Tibial nerve (tissue), 4 donors: ENCODE data around the gene SUN2. TPM values are rescaled to one million over a fixed set of nuclear protein-coding genes. Genes with fewer than 3 reads are reported as not detected.

Experiments
- DNase-seq, 2 donors: peaks; one replicate each; pipeline ENCODE4 v3.0.0-alpha.2; 2019; ENCODE audit warnings: low spot score in 2 of 2
- H3K27ac ChIP-seq, 4 donors: fragments of 200-600 bp; sonication (generic) in 3 of 4; one replicate each; pipeline ENCODE4 v1.5.1; 2017 to 2019; ENCODE audit warnings: mild to moderate bottlenecking in 1 of 4
- H3K27me3 ChIP-seq, 2 donors: fragments of 200-600 bp; sonication (generic) in 1 of 2; one replicate each; pipeline versions ENCODE4 v1.5.1 to v1.6.0; 2017 to 2019
- H3K36me3 ChIP-seq, 3 donors: fragments of 200-600 bp; sonication (generic); one replicate each; pipeline ENCODE4 v1.5.1; 2018 to 2019
- H3K4me1 ChIP-seq, 4 donors: fragments of 200-600 bp; sonication (generic) in 3 of 4; one replicate each; pipeline ENCODE4 v1.5.1; 2017 to 2019
- H3K4me3 ChIP-seq, 4 donors: fragments of 200-600 bp; sonication (generic) in 3 of 4; one replicate each; pipeline ENCODE4 v1.5.1; 2017 to 2019; ENCODE audit warnings: mild to moderate bottlenecking in 1 of 4, moderate library complexity in 1 of 4
- H3K9me3 ChIP-seq, 4 donors: fragments of 200-600 bp; sonication (generic) in 3 of 4; one replicate each; pipeline ENCODE4 v1.5.1; 2017 to 2019
- EP300 ChIP-seq, 2 donors: sonication (generic); formaldehyde crosslinking; IDR thresholded peaks; one replicate each; pipeline ENCODE4 v1.6.1; 2017; ENCODE audit warnings: antibody characterized with exemption in 2 of 2, mild to moderate bottlenecking in 1 of 2
- POLR2A ChIP-seq, 2 donors: fragments of 450-650 bp; IDR thresholded peaks; one replicate each; pipeline ENCODE4 v1.6.1; 2017; ENCODE audit warnings: antibody characterized with exemption in 2 of 2, mild to moderate bottlenecking in 2 of 2, moderate library complexity in 2 of 2
- WGBS, 2 donors: methylation state at CpG; one replicate each; pipeline ENCODE4 v1.1.5; 2018; 5-methylcytosine and 5-hydroxymethylcytosine counted together
- total RNA-seq, 4 donors: library from RNA; depleted of rRNA; stranded (reverse); fragments of >200 nt; gene quantifications; one replicate each; pipeline ENCODE4 v1.1.0, GENCODE V29; 2016
- TF ChIP-seq, protein P1 (sequence below), 5 experiments: fragments of 200-600 bp in 3 of 5; fragments of 450-650 bp in 2 of 5; sonication (generic) in 3 of 5; IDR thresholded peaks; one replicate each; pipeline ENCODE4 v1.5.1; 2016 to 2019; ENCODE audit warnings: antibody characterized with exemption in 5 of 5, mild to moderate bottlenecking in 3 of 5, moderate library complexity in 2 of 5

The SUN2 gene
- total RNA-seq, 4 donors from 2014 or later: 640 to 1,234 (median 846) TPM

DNA sequence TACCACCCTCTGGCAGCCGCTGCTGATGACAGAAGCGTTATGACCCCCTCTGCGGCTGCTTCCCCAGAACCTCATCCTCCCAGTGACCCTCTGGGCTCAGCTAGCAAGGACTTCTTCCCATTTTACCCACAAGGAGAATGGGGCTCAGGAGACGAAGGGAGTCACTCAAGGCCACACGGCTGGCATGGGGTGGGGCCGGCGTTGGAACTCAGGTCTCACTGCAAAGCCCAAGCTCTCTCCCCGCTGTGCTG, 16.8 kb upstream of the SUN2 start:
- no peaks in the 10 kb centered on the region for H3K27me3 ChIP-seq
- no peak overlapping the region for H3K27ac ChIP-seq
- DNase-seq: no peak
- H3K4me3 ChIP-seq: no peak overlapping the region
- no peaks in the 10 kb centered on the region for H3K9me3 ChIP-seq
- WGBS, 2 donors: 82 to 84% methylated on average over 8 of the region's 8 CpGs
- H3K36me3 ChIP-seq: peaks cover 0 to 8% (median 0%) of the 10 kb centered on the region in 3 donors
- peaks cover 0 to 7% (median 0%) of the 10 kb centered on the region in 4 donors for H3K4me1 ChIP-seq
- TF ChIP-seq, protein P1, sequence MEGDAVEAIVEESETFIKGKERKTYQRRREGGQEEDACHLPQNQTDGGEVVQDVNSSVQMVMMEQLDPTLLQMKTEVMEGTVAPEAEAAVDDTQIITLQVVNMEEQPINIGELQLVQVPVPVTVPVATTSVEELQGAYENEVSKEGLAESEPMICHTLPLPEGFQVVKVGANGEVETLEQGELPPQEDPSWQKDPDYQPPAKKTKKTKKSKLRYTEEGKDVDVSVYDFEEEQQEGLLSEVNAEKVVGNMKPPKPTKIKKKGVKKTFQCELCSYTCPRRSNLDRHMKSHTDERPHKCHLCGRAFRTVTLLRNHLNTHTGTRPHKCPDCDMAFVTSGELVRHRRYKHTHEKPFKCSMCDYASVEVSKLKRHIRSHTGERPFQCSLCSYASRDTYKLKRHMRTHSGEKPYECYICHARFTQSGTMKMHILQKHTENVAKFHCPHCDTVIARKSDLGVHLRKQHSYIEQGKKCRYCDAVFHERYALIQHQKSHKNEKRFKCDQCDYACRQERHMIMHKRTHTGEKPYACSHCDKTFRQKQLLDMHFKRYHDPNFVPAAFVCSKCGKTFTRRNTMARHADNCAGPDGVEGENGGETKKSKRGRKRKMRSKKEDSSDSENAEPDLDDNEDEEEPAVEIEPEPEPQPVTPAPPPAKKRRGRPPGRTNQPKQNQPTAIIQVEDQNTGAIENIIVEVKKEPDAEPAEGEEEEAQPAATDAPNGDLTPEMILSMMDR (IDR thresholded peaks at IDR 0.05): no peak
- no peak for TF ChIP-seq POLR2A (IDR thresholded peaks at IDR 0.05)
- no peak for TF ChIP-seq EP300 (IDR thresholded peaks at IDR 0.05)

- DNase-seq: no peak
- 84 to 89% methylated on average over 16 of the region's 16 CpGs for WGBS, 2 donors
Observed at GRCh38 chr22:38770257-38770949, 14.6 kb upstream of the SUN2 start.

GRCh38 chr22:38768036-38768435, 12.2 kb upstream of the SUN2 start:
- peaks cover 0 to 18% (median 2%) of the 10 kb centered on the region in 4 donors for H3K4me1 ChIP-seq

More at GRCh38 chr22:38770257-38770949, 14.6 kb upstream of the SUN2 start:
- Histone ChIP-seq H3K36me3 (no peaks in the 10 kb centered on the region), H3K4me1 (peaks cover 0 to 12% (median 0%) of the 10 kb centered on the region in 4 donors), H3K4me3 (no peak overlapping the region), H3K27ac (no peak overlapping the region), H3K27me3 (no peaks in the 10 kb centered on the region), H3K9me3 (no peaks in the 10 kb centered on the region)
- TF ChIP-seq EP300 (IDR thresholded peaks at IDR 0.05): no peak
- TF ChIP-seq, protein P1 (IDR thresholded peaks at IDR 0.05): no peak
- TF ChIP-seq POLR2A (IDR thresholded peaks at IDR 0.05): no peak

DNA sequence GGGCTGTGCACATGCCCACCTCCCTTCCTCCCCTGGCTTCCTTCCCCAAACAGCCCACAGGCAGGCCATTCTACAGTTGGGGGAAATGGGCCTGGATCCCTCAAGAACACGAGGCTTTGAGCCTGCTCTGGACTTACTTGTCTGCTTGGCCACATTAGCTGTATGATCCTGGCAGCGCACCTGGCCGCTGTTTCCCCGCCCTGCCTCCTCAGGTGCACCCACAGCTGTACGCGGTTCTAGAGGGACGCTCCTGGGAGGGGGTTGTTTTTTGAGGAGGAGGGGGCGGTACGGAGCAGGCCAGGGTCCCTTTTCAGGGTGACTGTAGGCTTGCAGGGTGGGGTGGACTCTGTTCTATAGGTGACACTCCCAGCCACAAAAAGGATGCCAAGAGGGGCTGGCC, 11.5 kb upstream of the SUN2 start:
- 75 to 85% methylated on average over 9 of the region's 9 CpGs for WGBS, 2 donors
- no peak for DNase-seq
- TF ChIP-seq EP300 (IDR thresholded peaks at IDR 0.05): no peak
- TF ChIP-seq POLR2A (IDR thresholded peaks at IDR 0.05): no peak
- TF ChIP-seq, protein P1 (IDR thresholded peaks at IDR 0.05): no peak
- no peaks in the 10 kb centered on the region for H3K27me3 ChIP-seq
- H3K4me3 ChIP-seq: no peak overlapping the region
- H3K27ac ChIP-seq: no peak overlapping the region
- no peaks in the 10 kb centered on the region for H3K9me3 ChIP-seq
- peaks cover 0 to 25% (median 2%) of the 10 kb centered on the region in 4 donors for H3K4me1 ChIP-seq
- no peaks in the 10 kb centered on the region for H3K36me3 ChIP-seq

More at GRCh38 chr22:38768036-38768435, 12.2 kb upstream of the SUN2 start:
- H3K36me3 ChIP-seq: no peaks in the 10 kb centered on the region
- H3K9me3 ChIP-seq: no peaks in the 10 kb centered on the region
- no peaks in the 10 kb centered on the region for H3K27me3 ChIP-seq
- no peak overlapping the region for H3K27ac ChIP-seq
- DNase-seq: no peak
- no peak overlapping the region for H3K4me3 ChIP-seq
- TF ChIP-seq POLR2A (IDR thresholded peaks at IDR 0.05) (no peak), EP300 (IDR thresholded peaks at IDR 0.05) (no peak)
- TF ChIP-seq, protein P1 (IDR thresholded peaks at IDR 0.05): no peak
- 91 to 92% methylated on average over 11 of the region's 11 CpGs for WGBS, 2 donors

DNA sequence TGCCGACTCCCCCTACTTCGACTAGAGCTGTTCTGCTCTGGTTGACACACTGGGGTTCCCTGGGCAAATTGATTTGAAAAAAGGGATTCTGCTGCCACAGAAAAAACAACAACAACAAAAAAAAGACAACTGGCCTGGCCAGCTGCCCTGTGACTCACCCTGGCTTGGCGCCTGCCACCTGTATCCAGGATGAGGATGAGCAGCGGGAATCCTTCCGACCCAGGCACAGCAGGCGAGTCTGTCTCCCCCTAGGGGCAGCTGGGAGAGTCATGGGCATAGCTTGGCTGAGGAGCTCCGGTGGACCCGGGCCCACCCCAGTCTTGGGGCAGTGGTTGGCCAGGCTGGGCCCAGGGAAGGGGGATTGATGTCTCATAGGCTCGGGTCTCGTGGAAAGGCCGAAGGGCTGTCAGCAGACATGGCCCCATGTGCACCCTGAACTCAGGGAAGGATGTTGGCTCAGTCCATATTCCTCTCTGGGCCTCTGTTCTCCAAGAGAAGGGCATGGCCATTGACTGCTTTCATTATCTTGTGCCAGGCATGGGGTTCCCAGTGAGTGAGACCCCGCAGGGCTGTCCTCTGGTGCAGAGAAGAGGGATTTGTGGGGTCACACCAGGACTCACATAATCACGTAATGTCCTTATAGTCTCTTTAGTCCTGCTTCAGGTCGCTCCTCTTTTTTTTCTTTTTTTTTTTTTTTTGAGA, 10.4 kb upstream of the SUN2 start:
- Histone ChIP-seq H3K4me1 (peaks cover 0 to 26% (median 2%) of the 10 kb centered on the region in 4 donors), H3K27me3 (no peaks in the 10 kb centered on the region), H3K9me3 (no peaks in the 10 kb centered on the region), H3K36me3 (no peaks in the 10 kb centered on the region), H3K27ac (no peak overlapping the region), H3K4me3 (no peak overlapping the region)
- peak; percentile 12 to 23 for DNase-seq
- WGBS, 2 donors: 46 to 50% methylated on average over 10 to 14 of the region's 14 CpGs
- TF ChIP-seq EP300 (IDR thresholded peaks at IDR 0.05) (no peak), POLR2A (IDR thresholded peaks at IDR 0.05) (no peak)
- TF ChIP-seq, protein P1 (IDR thresholded peaks at IDR 0.05): peak; percentile 38 to 60 (median 54)
